Measurements from ENCODE around the gene KIFAP3. TPM values are rescaled to one million over a fixed set of nuclear protein-coding genes. Genes with fewer than 3 reads are reported as not detected.
"Not testable (repeated sequence)": the region's sequence is repeated elsewhere in the genome, so short reads cannot be mapped to it uniquely, and the experiment has no call there.

Gene KIFAP3
- polyA plus RNA-seq, 3 donors = 8.9 to 14.5 (median 10.9) TPM

DNA sequence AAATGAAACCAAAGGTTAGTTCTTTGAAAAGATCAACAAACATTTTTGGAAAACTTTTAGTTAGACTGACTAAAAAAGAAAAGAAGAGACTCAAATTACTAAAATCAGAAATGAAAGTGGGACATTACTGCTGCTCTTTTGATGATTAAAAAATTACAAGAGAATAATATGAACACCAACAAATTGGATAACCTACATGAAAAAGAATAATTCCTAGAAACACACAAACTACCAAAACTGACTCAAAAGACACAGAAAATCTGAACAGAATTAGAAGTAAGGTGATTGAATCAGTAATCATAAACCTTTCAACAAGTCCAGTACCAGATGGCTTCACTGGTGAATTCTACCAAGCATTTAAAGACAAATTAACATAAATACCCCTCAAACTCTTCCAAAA, 5.6 kb downstream of the KIFAP3 start:
- H3K27ac ChIP-seq (ENCODE audit: low read depth, low read length) = no peak overlapping the region

GRCh38 chr1:170067253-170067819, 7.2 kb downstream of the KIFAP3 start:
- WGBS, 3 donors = 60 to 73% (median 65%) methylated on average over 3 of the region's 3 CpGs
- no peak overlapping the region for H3K27ac ChIP-seq (ENCODE audit: low read depth, low read length)

GRCh38 chr1:170064821-170065220, 9.7 kb downstream of the KIFAP3 start:
- WGBS, 3 donors = 72 to 83% (median 73%) methylated on average over 1 of the region's 1 CpG
- no peak overlapping the region for H3K27ac ChIP-seq (ENCODE audit: low read depth, low read length)

DNA sequence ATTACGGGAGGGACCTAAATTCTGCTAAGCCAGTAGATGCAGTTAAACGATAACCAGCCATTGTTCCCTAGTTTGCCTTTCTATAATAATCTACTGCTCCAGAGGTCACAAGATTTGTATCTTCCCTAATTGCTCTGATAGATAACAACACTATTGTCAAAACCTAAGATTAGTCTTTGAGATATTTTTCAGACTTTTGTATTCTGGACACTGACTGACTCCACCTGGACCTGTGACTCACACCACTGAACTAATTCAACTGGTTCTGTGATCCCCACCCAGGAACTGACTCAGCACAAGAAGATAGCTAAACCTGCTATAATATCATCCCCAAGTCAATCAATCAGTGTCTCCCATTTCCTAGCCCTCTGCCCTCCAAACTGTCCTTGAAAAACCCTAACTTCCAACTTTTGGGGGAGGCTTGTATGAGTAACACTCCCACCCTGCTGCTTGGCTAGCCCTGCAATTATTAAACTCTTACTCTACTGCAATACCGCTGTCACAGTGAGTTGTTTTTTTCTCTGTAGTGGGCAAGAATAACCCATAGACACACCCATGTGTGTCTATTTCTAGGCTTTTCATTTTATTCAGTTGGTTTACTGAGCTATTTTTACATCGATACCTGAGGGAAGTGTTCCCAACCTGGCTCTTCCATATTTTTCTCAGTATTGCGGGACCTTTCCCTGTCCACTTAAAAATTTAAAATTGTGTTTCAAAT, 11.2 kb downstream of the KIFAP3 start:
- no peak overlapping the region for H3K27ac ChIP-seq (ENCODE audit: low read depth, low read length)
- 92 to 95% (median 92%) methylated on average over 5 of the region's 5 CpGs for WGBS, 3 donors

DNA sequence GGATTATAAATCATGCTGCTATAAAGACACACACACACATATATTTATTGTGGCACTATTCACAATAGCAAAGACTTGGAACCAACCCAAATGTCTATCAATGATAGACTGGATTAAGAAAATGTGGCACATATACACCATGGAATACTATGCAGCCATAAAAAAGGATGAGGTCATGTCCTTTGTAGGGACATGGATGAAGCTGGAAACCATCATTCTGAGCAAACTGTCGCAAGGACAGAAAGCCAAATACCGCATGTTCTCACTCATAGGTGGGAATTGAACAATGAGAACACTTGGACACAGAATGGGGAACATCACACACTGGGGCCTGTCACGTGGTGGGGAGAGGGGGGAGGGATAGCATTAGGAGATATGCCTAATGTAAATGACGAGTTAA, 12.8 kb downstream of the KIFAP3 start:
- not testable (repeated sequence) for H3K27ac ChIP-seq (ENCODE audit: low read depth, low read length)
- 92 to 95% (median 94%) methylated on average over 4 of the region's 4 CpGs for WGBS, 3 donors

GRCh38 chr1:170060015-170060520, 14.4 kb downstream of the KIFAP3 start:
- H3K27ac ChIP-seq (ENCODE audit: low read depth, low read length) = not testable (repeated sequence)
- 49 to 67% (median 64%) methylated on average over 2 of the region's 3 CpGs for WGBS, 3 donors

DNA sequence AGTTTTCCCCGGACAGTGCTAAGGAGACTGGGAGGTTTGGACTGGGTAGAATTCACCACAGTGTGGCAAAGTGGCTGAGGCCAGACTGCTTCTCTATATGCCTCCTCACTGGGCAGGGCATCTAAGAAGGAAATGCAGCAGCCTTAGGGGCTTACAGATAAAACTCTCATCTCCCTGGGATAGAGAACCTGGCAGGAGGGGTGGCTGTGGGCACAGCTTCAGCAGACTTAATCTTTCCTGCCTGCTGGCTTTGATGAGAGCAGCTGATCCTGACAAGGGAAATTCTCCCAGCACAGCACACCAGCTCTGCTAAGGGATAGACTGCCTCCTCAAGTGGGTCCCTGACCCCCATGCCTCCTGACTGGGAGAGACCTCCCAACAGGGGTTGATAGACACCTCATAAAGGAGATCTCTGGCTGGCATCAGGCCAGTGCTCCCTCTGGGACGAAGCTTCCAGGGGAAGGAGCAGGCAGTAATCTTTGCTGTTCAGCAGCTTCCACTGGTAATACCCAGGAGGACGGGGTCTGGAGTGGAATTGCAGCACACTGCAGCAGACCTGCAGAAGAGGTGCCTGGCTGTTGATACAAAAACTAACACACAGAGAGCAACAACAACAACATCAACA, 25.2 kb downstream of the KIFAP3 start:
- 82 to 83% (median 83%) methylated on average over 3 of the region's 3 CpGs for WGBS, 3 donors
- no peak overlapping the region for H3K27ac ChIP-seq (ENCODE audit: low read depth, low read length)

DNA sequence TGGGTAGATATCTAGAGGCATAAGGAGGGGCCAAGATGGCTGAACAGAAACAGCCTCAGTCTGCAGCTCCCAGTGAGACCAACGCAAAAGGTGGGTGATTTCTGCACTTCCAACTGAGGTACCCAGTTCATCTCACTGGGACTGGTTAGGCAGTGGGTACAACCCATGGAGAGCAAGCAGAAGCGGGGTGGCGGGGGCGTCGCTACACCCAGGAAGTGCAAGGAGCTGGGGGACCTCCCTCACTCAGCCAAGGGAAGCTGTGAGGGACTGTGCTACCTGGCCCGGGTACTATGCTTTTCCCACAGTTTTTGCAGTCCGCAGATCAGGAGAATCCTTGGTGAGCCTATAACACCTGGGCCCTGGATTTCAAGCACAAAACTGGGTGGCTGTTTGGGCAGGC, 26.0 kb downstream of the KIFAP3 start:
- no peak overlapping the region for H3K27ac ChIP-seq (ENCODE audit: low read depth, low read length)
- WGBS, 3 donors = 97 to 98% (median 97%) methylated on average over 7 of the region's 7 CpGs

DNA sequence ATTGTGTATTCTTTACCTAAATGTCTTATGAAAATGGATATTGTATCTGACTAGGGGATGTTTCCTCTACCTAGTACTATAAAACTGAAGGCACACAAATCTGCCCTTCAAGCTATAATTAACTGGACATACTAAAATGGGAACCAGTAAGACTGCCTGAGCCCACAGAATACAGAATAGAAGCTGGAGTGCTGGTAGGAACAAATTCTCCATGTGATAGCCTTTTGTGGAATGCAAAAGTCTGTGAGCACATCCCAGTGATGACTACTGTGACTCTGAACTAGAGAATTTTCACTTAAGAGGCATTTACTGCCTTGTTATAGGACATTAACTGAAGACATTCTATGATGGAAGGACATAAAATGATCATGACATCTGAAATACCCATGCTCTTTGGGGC, 30.3 kb downstream of the KIFAP3 start:
- no peak overlapping the region for H3K27ac ChIP-seq (ENCODE audit: low read depth, low read length)

- no peak overlapping the region for H3K27ac ChIP-seq (ENCODE audit: low read depth, low read length)
- 89 to 94% (median 90%) methylated on average over 14 of the region's 14 CpGs for WGBS, 3 donors
Measured at GRCh38 chr1:170041423-170042192, 32.9 kb downstream of the KIFAP3 start.

DNA sequence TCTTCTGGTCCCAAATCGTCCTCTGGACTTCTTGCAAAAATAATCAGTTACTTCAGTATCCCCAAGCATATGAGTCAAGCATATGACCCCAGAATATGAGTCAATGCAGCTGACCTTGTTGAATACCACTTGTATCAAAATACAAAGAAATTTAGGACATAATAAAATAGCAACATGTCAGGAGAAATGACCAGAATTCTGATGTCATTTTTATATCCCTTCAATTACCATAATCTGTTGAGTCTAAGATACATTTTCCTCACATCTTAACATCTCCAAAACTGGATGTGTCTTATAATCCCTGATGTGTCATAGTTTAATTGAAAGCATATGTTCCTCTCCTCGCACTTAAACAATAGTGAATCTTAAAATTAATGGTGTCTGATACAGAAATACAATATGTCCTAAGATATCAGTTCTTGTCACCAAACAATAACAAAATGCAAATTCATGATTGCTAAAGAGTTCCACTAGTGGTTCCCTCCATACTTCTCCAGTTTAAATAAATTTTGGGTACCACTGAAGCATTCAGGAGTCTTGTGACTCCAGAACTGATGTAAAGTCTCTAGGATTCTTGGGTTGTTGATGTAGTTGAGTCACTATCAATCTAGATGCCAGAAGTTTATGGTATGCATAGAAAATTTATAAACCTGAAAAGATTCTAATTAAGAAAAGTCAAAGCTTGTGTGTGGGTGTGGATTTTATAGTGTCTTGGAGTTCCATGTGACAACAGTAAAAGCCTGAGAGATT, 41.8 kb downstream of the KIFAP3 start:
- WGBS, 3 donors = 66 to 88% (median 78%) methylated on average over 2 of the region's 2 CpGs
- H3K27ac ChIP-seq (ENCODE audit: low read depth, low read length) = no peak overlapping the region

GRCh38 chr1:170030212-170030611, 44.3 kb downstream of the KIFAP3 start:
- H3K27ac ChIP-seq (ENCODE audit: low read depth, low read length) = no peak overlapping the region
- WGBS, 3 donors = 94 to 100% (median 95%) methylated on average over 1 of the region's 1 CpG

DNA sequence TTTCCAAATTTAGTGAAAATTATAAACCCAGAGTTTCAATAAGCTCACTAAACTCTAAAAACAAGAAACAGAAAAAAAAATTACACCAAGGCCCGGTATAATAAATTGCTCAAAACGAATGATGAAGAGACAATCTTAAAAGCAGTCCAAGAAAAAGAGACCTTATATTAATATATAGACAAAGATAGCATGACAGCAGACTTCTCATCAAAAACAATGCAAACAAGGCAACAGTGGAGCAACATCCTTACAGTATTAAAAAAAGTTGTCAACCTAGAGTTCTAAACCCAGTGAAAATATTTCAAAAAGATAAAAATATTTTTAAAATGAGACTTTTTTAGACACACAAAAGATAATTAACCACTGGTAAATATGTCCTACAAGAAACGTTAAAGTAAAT, 46.7 kb downstream of the KIFAP3 start:
- WGBS, 3 donors = 96 to 97% (median 97%) methylated on average over 3 of the region's 3 CpGs
- no peak overlapping the region for H3K27ac ChIP-seq (ENCODE audit: low read depth, low read length)

DNA sequence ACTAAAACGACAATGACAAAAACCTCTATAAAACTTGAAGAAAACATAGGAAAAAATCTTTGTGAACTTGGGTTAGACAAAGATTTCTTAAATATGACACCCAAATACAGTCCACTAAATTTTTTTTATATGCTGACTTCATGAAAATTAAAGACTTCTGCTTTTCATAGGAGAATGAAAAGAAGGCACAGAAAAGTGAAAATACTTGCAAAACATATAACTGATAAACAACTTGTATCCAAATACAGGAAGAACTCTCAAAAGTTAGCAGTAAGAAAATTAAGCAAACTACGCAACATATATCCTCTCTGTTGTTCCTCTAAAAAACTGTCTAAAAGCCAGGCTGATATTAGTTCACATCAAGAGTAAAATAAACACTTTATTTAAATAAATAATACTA, 53.6 kb downstream of the KIFAP3 start:
- 78 to 92% (median 79%) methylated on average over 2 of the region's 2 CpGs for WGBS, 3 donors
- H3K27ac ChIP-seq (ENCODE audit: low read depth, low read length) = no peak overlapping the region

- no peak overlapping the region for H3K27ac ChIP-seq (ENCODE audit: low read depth, low read length)
- 98 to 100% (median 98%) methylated on average over 2 of the region's 2 CpGs for WGBS, 3 donors
Measured at GRCh38 chr1:170017478-170017877, 57.0 kb downstream of the KIFAP3 start.

DNA sequence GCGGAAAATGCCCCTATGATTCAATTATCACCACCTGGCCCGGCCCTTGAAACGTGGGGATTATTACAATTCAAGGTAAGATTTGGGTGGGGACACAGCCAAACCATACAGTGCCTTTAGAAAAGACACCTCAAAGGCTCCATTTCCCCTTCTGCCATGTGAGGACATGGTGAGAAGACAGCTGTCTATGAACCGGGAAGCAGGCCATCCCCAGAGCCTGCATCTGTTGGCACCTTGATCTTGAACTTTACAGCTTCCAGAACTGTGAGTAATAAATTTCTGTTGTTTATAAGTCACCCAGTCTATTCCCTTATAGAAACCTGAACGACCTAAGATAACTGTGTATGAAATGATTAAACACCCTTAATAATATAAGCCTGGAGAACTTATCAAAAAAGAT, 61.6 kb downstream of the KIFAP3 start:
- WGBS, 3 donors = 89 to 93% (median 92%) methylated on average over 5 of the region's 5 CpGs
- H3K27ac ChIP-seq (ENCODE audit: low read depth, low read length) = no peak overlapping the region

- WGBS, 3 donors = 36 to 51% (median 46%) methylated on average over 1 of the region's 1 CpG
- H3K27ac ChIP-seq (ENCODE audit: low read depth, low read length) = no peak overlapping the region
Measured at GRCh38 chr1:170010443-170010842, 64.1 kb downstream of the KIFAP3 start.

GRCh38 chr1:170009551-170009950, 64.9 kb downstream of the KIFAP3 start:
- H3K27ac ChIP-seq (ENCODE audit: low read depth, low read length) = no peak overlapping the region
- 75 to 87% (median 78%) methylated on average over 2 of the region's 2 CpGs for WGBS, 3 donors
